Liver (tissue), 9 donors: ENCODE measurements around the gene CACNA1I. TPM values are rescaled to one million over a fixed set of nuclear protein-coding genes. Genes with fewer than 3 reads are reported as not detected.

ENCODE experiments used
- DNase-seq: peaks from one replicate; pipeline ENCODE4 v3.0.0-alpha.2; 2017; ENCODE audit warnings: low spot score
- H3K27ac ChIP-seq, 2 donors: one replicate each; pipeline ENCODE4 v1.7.0; 2013; ENCODE audit warnings: inconsistent platforms in 2 of 2, low read length in 2 of 2, control low read depth in 1 of 2, low read depth in 1 of 2, mild to moderate bottlenecking in 1 of 2
- H3K27me3 ChIP-seq, 4 donors: one replicate each; pipeline versions ENCODE4 v1.6.1 to v1.7.0; 2013; ENCODE audit warnings: low read length in 3 of 4, inconsistent platforms in 1 of 4, mild to moderate bottlenecking in 1 of 4, moderate library complexity in 1 of 4; ENCODE audit not compliant: control insufficient read depth in 4 of 4, insufficient read depth in 4 of 4
- H3K36me3 ChIP-seq, 4 donors: one replicate each; pipeline versions ENCODE4 v1.6.1 to v1.7.0; 2013; ENCODE audit warnings: low read length in 3 of 4, mild to moderate bottlenecking in 3 of 4, low read depth in 1 of 4, moderate library complexity in 1 of 4; ENCODE audit not compliant: control insufficient read depth in 4 of 4, insufficient read depth in 3 of 4
- H3K4me1 ChIP-seq, 4 donors: one replicate each; pipeline versions ENCODE4 v1.6.1 to v1.7.0; 2013; ENCODE audit warnings: low read length in 3 of 4, mild to moderate bottlenecking in 3 of 4, moderate library complexity in 1 of 4; ENCODE audit not compliant: control insufficient read depth in 4 of 4, insufficient read depth in 4 of 4
- H3K4me3 ChIP-seq, 3 donors: one replicate each; pipeline versions ENCODE4 v1.6.1 to v1.7.0; 2013; ENCODE audit warnings: low read length in 3 of 3, control low read depth in 1 of 3, low read depth in 1 of 3, mild to moderate bottlenecking in 1 of 3
- H3K9ac ChIP-seq, 2 donors: one replicate each; pipeline ENCODE4 v1.7.0; 2013; ENCODE audit warnings: low read length in 2 of 2, mild to moderate bottlenecking in 2 of 2, moderate library complexity in 2 of 2, control low read depth in 1 of 2, low read depth in 1 of 2
- H3K9me3 ChIP-seq, 4 donors: one replicate each; pipeline versions ENCODE4 v1.6.1 to v1.7.0; 2013; ENCODE audit warnings: low read length in 3 of 4; ENCODE audit not compliant: control insufficient read depth in 4 of 4
- ATF3 ChIP-seq: IDR thresholded peaks from 2 replicates; pipeline ENCODE4 v1.6.1; 2016; ENCODE audit warnings: antibody characterized with exemption
- EGR1 ChIP-seq, 2 donors: IDR thresholded peaks; 2 replicates each; pipeline ENCODE4 v1.6.1; 2016 to 2018; ENCODE audit warnings: antibody characterized with exemption in 2 of 2, low read depth in 2 of 2
- FOXA1 ChIP-seq: IDR thresholded peaks from 2 replicates; pipeline ENCODE4 v1.6.1; 2016; ENCODE audit warnings: antibody characterized with exemption
- FOXA2 ChIP-seq: IDR thresholded peaks from 2 replicates; pipeline ENCODE4 v1.6.1; 2016; ENCODE audit warnings: antibody characterized with exemption
- GABPA ChIP-seq, 2 donors: IDR thresholded peaks in 1 of 2; conservative IDR thresholded peaks in 1 of 2; 2 replicates each; pipeline ENCODE4 v1.6.1; 2016; ENCODE audit warnings: antibody characterized with exemption in 2 of 2, mild to moderate bottlenecking in 1 of 2, moderate library complexity in 1 of 2
- HNF4A ChIP-seq, 2 donors: conservative IDR thresholded peaks; 2 replicates each; pipeline ENCODE4 v1.6.1; 2016; ENCODE audit warnings: antibody characterized with exemption in 2 of 2, mild to moderate bottlenecking in 2 of 2
- HNF4G ChIP-seq: IDR thresholded peaks from 2 replicates; pipeline ENCODE4 v1.6.1; 2016; ENCODE audit warnings: antibody characterized with exemption
- JUND ChIP-seq, 2 donors: IDR thresholded peaks; 2 replicates each; pipeline ENCODE4 v1.6.1; 2016; ENCODE audit warnings: antibody characterized with exemption in 2 of 2
- NR2F2 ChIP-seq: IDR thresholded peaks from 2 replicates; pipeline ENCODE4 v1.6.1; 2016; ENCODE audit warnings: antibody characterized with exemption
- RAD21 ChIP-seq, 2 donors: IDR thresholded peaks; 2 replicates each; pipeline ENCODE4 v1.6.1; 2016; ENCODE audit warnings: antibody characterized with exemption in 2 of 2, mild to moderate bottlenecking in 2 of 2
- RXRA ChIP-seq, 2 donors: IDR thresholded peaks; 2 replicates each; pipeline ENCODE4 v1.6.1; 2017 to 2018; ENCODE audit warnings: antibody characterized with exemption in 2 of 2, mild to moderate bottlenecking in 1 of 2
- SP1 ChIP-seq: IDR thresholded peaks from 2 replicates; pipeline ENCODE4 v1.6.1; 2018; ENCODE audit warnings: antibody characterized with exemption, mild to moderate bottlenecking
- TAF1 ChIP-seq: conservative IDR thresholded peaks from 2 replicates; pipeline ENCODE4 v1.6.1; 2016; ENCODE audit warnings: antibody characterized with exemption, mild to moderate bottlenecking
- YY1 ChIP-seq: IDR thresholded peaks from 2 replicates; pipeline ENCODE4 v1.6.1; 2016; ENCODE audit warnings: antibody characterized with exemption, mild to moderate bottlenecking
- ZBTB33 ChIP-seq: IDR thresholded peaks from 2 replicates; pipeline ENCODE4 v1.6.1; 2016; ENCODE audit warnings: antibody characterized with exemption
- WGBS: extraction: QIAGEN DNeasy Blood & Tissue Kit; methylation state at CpG from one replicate; pipeline ENCODE4 v1.1.7; 2013; 5-methylcytosine and 5-hydroxymethylcytosine counted together
- polyA plus RNA-seq, 2 donors: library from polyadenylated mRNA; stranded (reverse) in 1 of 2; unstranded in 1 of 2; fragments of 200-250 nt in 1 of 2; fragments of >200 nt in 1 of 2; fragmentation: Nextera tagmentation in 1 of 2; extraction: Ambion mirVana in 1 of 2; gene quantifications; one replicate each; pipeline versions ENCODE4 v1.2.1 to v1.2.3, GENCODE V29; 2013 to 2015
- total RNA-seq, 2 donors: library from RNA; depleted of rRNA; stranded (reverse); fragments of >200 nt; gene quantifications; one replicate each; pipeline ENCODE4 v1.2.3, GENCODE V29; 2014
- TF ChIP-seq, protein P1 (sequence below): fragments of 150-350 bp; IDR thresholded peaks from 2 replicates; pipeline ENCODE4 v1.5.1; 2017; ENCODE audit warnings: improper control_type of control experiment, low read depth, low read length; ENCODE audit not compliant: missing input control
- TF ChIP-seq, protein P2 (sequence below): IDR thresholded peaks from 2 replicates; pipeline ENCODE4 v1.6.1; 2016; ENCODE audit warnings: antibody characterized with exemption, mild to moderate bottlenecking
- donor health status: healthy.
- donor health status: healthy.
- donor health status: healthy.
- donor health status: healthy.
- donor health status: healthy.

The CACNA1I gene
- total and polyA plus RNA-seq, 4 donors, result under 0.01 to 0.14 (median 0.01) TPM; not detected in 1

- peaks cover 0 to 2% (median 0%) of the 10 kb centered on the region in 4 donors for H3K4me1 ChIP-seq
- DNase-seq, result no peak
- no peak overlapping the region for H3K9ac ChIP-seq
- H3K27me3 ChIP-seq, result peaks cover 0 to 6% (median 0%) of the 10 kb centered on the region in 4 donors
- 79% methylated on average over 18 of the region's 18 CpGs for WGBS
- no peaks in the 10 kb centered on the region for H3K36me3 ChIP-seq
- no peak for TF ChIP-seq JUND (IDR thresholded peaks at IDR 0.05)
- no peak for TF ChIP-seq ZBTB33
- TF ChIP-seq NR2F2, result no peak
- H3K9me3 ChIP-seq, result peaks cover 0 to 4% (median 2%) of the 10 kb centered on the region in 4 donors
- no peak overlapping the region for H3K4me3 ChIP-seq
- no peak overlapping the region for H3K27ac ChIP-seq
Observed at GRCh38 chr22:39600491-39601179, 30.1 kb downstream of the CACNA1I start.

DNA sequence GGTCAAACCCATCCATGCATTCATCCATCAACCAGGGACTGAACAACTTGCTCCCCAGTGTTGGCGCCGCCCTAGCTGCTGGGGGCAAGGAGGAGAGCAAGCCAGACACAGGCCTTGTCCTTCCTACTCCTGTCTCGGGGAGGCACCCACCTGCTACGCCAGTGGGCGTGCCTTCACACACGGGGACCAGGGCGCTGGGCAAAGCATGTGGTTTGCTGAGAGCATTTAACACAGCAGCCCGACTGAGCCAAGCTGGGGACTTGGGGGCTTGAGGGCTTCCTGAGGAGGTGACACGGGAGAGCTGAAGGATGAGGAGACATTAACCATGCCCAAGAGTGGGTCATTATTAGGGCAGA lies 30.6 kb downstream of the CACNA1I start:
- Histone ChIP-seq H3K36me3 (no peaks in the 10 kb centered on the region), H3K9ac (no peak overlapping the region), H3K27me3 (peaks cover 0 to 6% (median 0%) of the 10 kb centered on the region in 4 donors), H3K27ac (no peak overlapping the region), H3K4me3 (no peak overlapping the region), H3K4me1 (peaks cover 0 to 2% (median 0%) of the 10 kb centered on the region in 4 donors), H3K9me3 (peaks cover 0 to 4% (median 2%) of the 10 kb centered on the region in 4 donors)
- DNase-seq, result no peak
- TF ChIP-seq, protein P1, sequence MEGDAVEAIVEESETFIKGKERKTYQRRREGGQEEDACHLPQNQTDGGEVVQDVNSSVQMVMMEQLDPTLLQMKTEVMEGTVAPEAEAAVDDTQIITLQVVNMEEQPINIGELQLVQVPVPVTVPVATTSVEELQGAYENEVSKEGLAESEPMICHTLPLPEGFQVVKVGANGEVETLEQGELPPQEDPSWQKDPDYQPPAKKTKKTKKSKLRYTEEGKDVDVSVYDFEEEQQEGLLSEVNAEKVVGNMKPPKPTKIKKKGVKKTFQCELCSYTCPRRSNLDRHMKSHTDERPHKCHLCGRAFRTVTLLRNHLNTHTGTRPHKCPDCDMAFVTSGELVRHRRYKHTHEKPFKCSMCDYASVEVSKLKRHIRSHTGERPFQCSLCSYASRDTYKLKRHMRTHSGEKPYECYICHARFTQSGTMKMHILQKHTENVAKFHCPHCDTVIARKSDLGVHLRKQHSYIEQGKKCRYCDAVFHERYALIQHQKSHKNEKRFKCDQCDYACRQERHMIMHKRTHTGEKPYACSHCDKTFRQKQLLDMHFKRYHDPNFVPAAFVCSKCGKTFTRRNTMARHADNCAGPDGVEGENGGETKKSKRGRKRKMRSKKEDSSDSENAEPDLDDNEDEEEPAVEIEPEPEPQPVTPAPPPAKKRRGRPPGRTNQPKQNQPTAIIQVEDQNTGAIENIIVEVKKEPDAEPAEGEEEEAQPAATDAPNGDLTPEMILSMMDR, result no peak
- TF ChIP-seq RAD21 (IDR thresholded peaks at IDR 0.05) (no peak), JUND (IDR thresholded peaks at IDR 0.05) (no peak), FOXA2 (no peak), EGR1 (IDR thresholded peaks at IDR 0.05; ENCODE audit: low read depth in 2 of 2) (no peak), SP1 (no peak), TAF1 (no peak), HNF4G (no peak), GABPA (IDR thresholded peaks at IDR 0.05 in 1 of 2, conservative IDR thresholded peaks at IDR 0.05 in 1 of 2) (no peak), HNF4A (conservative IDR thresholded peaks at IDR 0.05) (no peak), YY1 (no peak), ATF3 (no peak), RXRA (IDR thresholded peaks at IDR 0.05) (no peak), FOXA1 (no peak)
- TF ChIP-seq, protein P2, sequence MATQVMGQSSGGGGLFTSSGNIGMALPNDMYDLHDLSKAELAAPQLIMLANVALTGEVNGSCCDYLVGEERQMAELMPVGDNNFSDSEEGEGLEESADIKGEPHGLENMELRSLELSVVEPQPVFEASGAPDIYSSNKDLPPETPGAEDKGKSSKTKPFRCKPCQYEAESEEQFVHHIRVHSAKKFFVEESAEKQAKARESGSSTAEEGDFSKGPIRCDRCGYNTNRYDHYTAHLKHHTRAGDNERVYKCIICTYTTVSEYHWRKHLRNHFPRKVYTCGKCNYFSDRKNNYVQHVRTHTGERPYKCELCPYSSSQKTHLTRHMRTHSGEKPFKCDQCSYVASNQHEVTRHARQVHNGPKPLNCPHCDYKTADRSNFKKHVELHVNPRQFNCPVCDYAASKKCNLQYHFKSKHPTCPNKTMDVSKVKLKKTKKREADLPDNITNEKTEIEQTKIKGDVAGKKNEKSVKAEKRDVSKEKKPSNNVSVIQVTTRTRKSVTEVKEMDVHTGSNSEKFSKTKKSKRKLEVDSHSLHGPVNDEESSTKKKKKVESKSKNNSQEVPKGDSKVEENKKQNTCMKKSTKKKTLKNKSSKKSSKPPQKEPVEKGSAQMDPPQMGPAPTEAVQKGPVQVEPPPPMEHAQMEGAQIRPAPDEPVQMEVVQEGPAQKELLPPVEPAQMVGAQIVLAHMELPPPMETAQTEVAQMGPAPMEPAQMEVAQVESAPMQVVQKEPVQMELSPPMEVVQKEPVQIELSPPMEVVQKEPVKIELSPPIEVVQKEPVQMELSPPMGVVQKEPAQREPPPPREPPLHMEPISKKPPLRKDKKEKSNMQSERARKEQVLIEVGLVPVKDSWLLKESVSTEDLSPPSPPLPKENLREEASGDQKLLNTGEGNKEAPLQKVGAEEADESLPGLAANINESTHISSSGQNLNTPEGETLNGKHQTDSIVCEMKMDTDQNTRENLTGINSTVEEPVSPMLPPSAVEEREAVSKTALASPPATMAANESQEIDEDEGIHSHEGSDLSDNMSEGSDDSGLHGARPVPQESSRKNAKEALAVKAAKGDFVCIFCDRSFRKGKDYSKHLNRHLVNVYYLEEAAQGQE, result no peak
- 61% methylated on average over 9 of the region's 9 CpGs for WGBS
